Measurements from ENCODE around the gene NUMA1.
A peak's percentile ranks its signal among the peaks of the same experiment; 100 is the strongest.

The NUMA1 gene

DNA sequence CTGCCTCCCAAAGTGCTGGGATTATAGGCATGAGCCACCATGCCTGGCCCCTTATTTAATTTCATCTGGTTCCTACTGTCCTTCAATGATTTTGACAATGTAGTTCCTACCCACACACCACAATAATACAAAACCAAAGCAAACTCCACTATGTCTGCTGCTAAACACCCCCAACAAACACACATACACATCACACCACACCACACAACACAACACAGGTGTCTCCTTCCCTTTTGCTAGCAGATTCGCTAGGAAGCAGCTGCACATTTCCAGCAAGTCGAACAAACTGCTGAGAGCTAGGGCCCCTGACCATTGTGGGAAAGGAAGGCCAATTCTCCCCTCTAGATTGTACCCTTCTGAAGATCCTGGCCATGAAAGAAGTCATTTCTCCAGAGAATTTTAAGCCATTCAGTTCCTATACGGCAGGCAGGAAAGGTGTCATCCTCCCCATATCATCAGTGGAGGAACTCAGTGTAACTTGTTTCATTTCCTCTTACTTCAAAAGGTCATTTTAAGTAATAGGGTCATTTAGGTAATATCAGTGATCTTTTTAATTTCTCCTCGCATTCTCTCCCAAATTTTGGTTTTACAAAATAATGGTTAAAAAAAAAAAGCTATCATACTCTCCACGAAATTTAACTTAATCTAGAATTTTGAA, 18.5 kb downstream of the NUMA1 start:
- no peak overlapping the region for H3K27ac ChIP-seq
- no peak for TF ChIP-seq ZFX (IDR thresholded peaks at IDR 0.05)
- TF ChIP-seq, protein P1, sequence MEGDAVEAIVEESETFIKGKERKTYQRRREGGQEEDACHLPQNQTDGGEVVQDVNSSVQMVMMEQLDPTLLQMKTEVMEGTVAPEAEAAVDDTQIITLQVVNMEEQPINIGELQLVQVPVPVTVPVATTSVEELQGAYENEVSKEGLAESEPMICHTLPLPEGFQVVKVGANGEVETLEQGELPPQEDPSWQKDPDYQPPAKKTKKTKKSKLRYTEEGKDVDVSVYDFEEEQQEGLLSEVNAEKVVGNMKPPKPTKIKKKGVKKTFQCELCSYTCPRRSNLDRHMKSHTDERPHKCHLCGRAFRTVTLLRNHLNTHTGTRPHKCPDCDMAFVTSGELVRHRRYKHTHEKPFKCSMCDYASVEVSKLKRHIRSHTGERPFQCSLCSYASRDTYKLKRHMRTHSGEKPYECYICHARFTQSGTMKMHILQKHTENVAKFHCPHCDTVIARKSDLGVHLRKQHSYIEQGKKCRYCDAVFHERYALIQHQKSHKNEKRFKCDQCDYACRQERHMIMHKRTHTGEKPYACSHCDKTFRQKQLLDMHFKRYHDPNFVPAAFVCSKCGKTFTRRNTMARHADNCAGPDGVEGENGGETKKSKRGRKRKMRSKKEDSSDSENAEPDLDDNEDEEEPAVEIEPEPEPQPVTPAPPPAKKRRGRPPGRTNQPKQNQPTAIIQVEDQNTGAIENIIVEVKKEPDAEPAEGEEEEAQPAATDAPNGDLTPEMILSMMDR (conservative IDR thresholded peaks at IDR 0.05), result no peak

DNA sequence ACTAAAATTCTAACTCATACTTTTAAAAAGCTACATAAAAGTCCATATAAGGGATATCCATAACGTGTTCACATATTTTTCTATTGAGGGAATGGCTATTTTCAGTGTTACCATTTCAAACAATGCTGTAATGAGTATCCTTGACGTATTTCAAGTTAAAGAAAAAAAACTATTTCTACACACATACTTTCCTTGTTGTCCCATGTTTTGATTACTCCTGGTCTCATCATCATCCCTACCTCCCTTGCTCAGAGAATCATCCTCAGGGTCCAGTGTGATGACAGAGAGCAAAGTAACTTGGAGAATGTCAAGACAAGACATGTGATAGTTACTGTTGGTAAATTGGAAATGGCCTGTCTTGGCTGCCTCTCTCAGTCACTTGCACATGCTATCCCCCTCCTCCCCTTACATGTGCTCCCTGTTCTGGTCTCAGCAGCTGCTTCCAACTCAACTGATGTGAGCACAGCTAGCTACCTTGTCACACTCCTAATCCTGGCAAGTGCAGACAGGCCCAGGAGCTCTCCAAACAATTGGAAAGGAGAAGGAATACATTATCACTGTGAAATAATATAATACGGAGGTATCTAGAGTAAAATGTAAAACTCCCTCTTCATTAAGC, 21.8 kb downstream of the NUMA1 start:
- TF ChIP-seq ZFX (IDR thresholded peaks at IDR 0.05), result no peak
- TF ChIP-seq, protein P1 (conservative IDR thresholded peaks at IDR 0.05), result no peak
- no peak overlapping the region for H3K27ac ChIP-seq

DNA sequence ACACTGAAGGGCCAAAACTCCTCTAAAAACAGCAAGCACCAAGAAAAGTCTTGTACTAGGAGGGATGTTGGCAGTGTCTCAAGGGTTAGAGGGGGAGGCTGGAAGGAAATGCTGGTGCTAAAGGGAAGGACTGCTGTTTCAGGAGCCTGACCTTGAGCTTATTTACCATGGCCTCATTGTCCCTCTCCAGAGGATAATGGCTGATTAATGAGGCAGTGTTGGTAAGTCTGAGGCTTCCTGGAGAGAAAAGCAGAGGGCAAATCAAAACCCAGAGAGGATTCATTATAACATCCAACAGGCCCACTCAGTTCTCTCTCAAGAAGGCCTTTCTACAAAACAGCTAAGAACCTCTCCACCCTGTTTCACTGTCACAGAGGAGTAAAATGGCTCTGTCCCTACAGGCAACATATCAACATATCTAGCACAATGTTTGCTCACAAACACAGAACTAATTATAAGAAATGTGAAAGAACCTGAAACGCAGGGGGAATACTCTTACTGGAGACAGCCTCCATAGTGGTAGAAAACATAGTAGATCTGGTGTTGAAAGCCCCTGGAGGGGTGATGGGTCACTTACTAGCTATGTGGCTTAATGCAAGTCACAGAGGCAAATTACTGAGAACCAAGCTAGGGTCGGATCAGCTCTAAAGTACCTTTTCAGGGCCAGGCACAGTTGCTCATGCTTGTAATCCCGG, 31.4 kb downstream of the NUMA1 start:
- TF ChIP-seq, protein P1 (conservative IDR thresholded peaks at IDR 0.05), result no peak
- no peak for TF ChIP-seq ZFX (IDR thresholded peaks at IDR 0.05)
- no peak overlapping the region for H3K27ac ChIP-seq

DNA sequence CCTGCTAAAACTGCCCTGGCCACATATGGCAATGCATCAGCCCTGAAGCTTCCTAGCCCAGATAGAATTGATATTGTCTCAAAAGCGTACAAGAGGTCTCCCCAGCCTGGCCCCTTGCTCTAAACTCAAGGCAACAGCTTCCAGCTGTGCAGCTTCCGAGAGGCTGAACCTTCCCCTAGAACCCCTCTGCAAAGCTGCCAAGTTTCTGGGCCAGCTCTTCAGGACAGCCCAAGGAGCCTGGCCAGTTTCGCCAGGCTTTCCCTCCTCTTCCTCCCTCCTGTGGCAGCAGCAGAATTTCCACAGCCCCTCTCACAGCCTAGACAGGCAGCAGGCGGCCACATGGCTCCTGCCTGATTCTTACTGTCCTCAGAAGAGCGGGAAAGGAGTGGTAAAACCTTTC, 34.5 kb downstream of the NUMA1 start:
- no peak for TF ChIP-seq ZFX (IDR thresholded peaks at IDR 0.05)
- TF ChIP-seq, protein P1 (conservative IDR thresholded peaks at IDR 0.05), result no peak
- no peak overlapping the region for H3K27ac ChIP-seq

DNA sequence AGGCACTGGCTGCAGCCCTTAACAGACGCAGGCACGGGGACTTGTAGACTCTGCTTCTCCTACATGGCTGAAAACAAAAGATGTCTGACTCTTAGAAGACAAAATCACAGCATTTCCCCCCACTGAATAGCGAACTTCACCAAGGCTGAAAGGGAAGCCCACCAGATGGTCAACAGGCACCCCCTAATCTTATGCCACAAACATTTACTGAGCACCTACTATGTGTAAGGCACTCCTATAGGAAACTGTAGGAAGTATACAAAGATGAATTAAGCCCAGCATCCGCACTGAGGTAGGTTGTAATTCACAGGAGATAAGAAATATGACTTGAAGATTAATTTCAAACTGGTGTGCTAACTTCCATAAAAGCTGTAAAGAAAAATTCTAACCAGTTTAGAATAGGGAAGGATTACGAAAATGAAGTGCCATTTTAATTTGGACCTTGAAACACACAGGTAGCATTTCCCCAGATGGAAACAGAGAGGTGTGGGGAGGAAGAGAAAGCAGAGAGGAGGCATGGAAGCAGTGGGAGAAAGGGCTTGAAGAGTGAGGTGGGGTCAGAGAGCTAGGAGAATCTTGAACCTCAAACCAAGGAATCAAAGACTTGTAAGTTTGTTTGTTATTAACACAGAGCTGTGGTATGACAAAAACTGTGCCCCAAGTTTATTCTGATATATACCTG, 38.1 kb downstream of the NUMA1 start:
- peak overlapping the region; percentile 97 for H3K27ac ChIP-seq
- TF ChIP-seq, protein P1 (conservative IDR thresholded peaks at IDR 0.05), result no peak
- TF ChIP-seq ZFX (IDR thresholded peaks at IDR 0.05), result no peak

- TF ChIP-seq, protein P1 (conservative IDR thresholded peaks at IDR 0.05), result no peak
- peak; percentile 46; the same call in 1 of the 2 replicates for TF ChIP-seq ZFX (IDR thresholded peaks at IDR 0.05)
- peak overlapping the region; percentile 97 for H3K27ac ChIP-seq
Measured at GRCh38 chr11:72041364-72042063, 38.8 kb downstream of the NUMA1 start.
